HFF-Myc (cell line): ENCODE data around the gene MANEAL.

Experiments
- DNase-seq: peaks from one replicate; pipeline ENCODE4 v3.0.0-alpha.2; 2011; ENCODE audit warnings: low read depth; ENCODE audit errors: extremely low read depth
- H3K4me3 ChIP-seq: replicated peaks from 2 replicates; pipeline ENCODE4 v1.5.1; 2011; ENCODE audit warnings: low read depth, mild to moderate bottlenecking, control low read depth, low read length
- CTCF ChIP-seq: IDR thresholded peaks from 2 replicates; pipeline ENCODE4 v1.5.1; 2012; ENCODE audit warnings: mild to moderate bottlenecking, low read depth, low read length, control low read depth; ENCODE audit errors: missing control alignments

The MANEAL gene

GRCh38 chr1:37782491-37782890 is 11.2 kb upstream of the MANEAL start:
- TF ChIP-seq CTCF = no peak
- no peak overlapping the region for H3K4me3 ChIP-seq
- no peak for DNase-seq

GRCh38 chr1:37792943-37793686 is 532 bp upstream of the MANEAL start:
- no peak for TF ChIP-seq CTCF
- DNase-seq = no peak
- H3K4me3 ChIP-seq = no peak overlapping the region

- no peak for TF ChIP-seq CTCF
- no peak for DNase-seq
- no peak overlapping the region for H3K4me3 ChIP-seq
Measured at GRCh38 chr1:37794372-37795339, 1.0 kb downstream of the MANEAL start.

- no peak for TF ChIP-seq CTCF
- no peak overlapping the region for H3K4me3 ChIP-seq
- DNase-seq = no peak
Measured at GRCh38 chr1:37795340-37796125, 1.9 kb downstream of the MANEAL start.

GRCh38 chr1:37797750-37798345 is 4.2 kb downstream of the MANEAL start:
- H3K4me3 ChIP-seq = no peak overlapping the region
- TF ChIP-seq CTCF = no peak
- no peak for DNase-seq

GRCh38 chr1:37802439-37802838 is 8.8 kb downstream of the MANEAL start:
- no peak overlapping the region for H3K4me3 ChIP-seq
- TF ChIP-seq CTCF = no peak
- no peak for DNase-seq
